COLO668 (cell line): ENCODE data around the gene MLN.
"Not testable (repeated sequence)": the region's sequence is repeated elsewhere in the genome, so short reads cannot be mapped to it uniquely, and the experiment has no call there.

Source experiments
- DNase-seq: peaks from one replicate; lab custom pipeline; 2025; ENCODE audit not compliant: unreplicated experiment; lab: John Stamatoyannopoulos, UW

MLN gene

DNA sequence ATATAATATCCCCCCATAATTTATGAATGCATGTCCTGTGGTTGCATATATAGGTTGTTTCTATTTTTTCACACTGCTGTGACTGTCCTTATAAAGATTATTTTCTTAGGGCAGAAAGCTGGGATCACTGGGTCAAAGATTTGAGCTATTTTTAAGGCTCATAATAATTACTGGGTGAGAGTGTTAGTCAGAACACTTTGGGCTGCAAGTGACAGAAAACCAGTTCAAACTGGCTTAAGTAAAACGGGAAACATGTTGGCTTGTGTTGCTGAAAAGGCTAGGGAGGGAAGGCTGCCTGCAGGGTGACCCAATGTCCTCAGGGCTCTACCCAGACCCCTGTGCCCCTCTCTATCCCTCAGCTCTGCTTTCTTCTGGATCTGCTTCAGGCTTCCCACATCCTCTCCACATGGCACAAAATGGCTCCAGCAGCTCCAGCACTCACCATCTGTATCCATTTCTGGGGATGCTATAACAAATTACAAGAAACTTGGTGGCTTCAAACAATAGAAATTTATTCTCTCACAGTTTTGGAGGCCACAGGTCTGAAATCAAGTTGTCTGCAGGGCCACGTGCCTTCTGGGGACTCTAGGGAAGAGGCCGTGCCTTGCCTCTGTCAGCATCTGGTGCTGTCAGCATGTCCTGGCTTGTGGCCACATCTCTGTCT is 33.1 kb upstream of the MLN start:
- no peak for DNase-seq

DNA sequence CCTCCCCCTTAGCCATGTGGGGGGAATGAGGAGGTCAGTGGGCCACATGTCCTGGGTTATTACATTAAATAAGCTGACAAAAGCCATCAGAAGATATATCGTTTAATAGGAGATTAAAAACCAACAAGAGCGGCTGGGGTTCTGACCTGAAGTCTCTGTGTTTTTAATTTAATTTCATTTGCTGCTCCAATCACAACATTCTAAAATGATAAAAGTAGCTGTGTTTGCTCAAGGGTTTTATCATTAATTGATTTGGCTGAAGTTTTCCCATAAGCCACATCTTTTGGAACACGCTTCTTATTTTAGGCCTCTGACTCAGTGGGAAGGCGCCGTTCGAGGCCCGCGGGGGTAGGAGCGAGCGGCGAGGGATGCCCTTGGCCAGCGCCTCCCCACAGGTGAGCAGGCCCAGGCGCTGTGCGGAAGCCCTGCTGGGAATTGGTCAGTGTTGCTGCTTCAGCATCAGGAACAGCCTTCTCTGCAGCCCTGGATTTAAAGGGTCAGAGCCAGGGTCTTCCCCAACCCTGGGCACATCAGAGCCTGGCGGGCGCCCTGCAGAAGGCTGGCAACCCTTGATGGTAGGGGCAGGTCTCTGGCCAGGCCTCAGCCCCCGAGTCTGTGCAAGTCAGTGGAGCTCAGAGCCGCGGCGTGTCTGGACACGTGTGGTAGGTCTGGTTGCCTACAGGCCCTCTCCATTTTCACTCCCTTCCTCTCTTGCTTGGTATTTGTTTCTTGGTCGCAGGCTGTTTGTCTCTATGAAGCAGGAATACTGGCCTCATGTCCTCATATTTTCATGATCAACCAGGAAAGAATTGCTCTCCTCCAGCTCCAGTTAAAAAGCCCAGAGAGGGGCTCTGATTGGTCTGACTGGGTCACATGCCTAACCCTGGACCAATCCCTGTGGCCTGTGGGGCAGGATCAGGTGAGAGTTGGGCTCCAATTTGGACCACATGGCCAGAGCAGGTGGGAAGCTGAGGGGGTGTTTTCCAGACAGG is 30.9 kb upstream of the MLN start:
- no peak for DNase-seq

DNA sequence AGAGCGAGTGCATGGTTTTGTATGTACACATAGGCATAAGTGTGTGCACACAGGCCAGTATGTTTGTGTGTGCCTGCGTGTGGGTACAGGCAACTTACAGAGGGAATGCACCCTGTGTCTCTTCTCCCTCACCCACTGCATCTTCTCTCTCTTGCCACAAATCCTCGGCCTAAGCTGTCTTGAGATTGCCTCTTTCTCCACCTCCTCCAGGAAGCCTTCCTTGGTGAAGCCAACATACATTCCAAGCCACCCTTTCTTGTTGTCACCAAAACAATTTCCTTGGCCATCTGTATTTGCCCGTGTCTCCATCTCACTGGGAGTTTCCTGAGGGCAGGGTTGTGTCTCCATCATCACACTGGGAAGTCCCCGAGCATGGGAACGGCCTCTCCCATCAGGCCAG is 29.8 kb upstream of the MLN start:
- no peak for DNase-seq

DNA sequence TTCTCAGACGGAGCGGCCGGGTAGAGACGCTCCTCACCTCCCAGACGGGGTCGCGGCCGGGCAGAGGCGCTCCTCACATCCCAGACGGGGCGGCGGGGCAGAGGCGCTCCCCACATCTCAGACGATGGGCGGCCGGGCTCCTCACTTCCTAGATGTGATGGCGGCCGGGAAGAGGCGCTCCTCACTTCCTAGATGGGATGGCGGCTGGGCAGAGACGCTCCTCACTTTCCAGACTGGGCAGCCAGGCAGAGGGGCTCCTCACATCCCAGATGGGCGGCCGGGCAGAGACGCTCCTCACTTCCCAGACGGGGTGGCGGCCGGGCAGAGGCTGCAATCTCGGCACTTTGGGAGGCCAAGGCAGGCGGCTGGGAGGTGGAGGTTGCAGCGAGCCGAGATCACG is 29.0 kb upstream of the MLN start:
- not testable (repeated sequence) for DNase-seq

DNA sequence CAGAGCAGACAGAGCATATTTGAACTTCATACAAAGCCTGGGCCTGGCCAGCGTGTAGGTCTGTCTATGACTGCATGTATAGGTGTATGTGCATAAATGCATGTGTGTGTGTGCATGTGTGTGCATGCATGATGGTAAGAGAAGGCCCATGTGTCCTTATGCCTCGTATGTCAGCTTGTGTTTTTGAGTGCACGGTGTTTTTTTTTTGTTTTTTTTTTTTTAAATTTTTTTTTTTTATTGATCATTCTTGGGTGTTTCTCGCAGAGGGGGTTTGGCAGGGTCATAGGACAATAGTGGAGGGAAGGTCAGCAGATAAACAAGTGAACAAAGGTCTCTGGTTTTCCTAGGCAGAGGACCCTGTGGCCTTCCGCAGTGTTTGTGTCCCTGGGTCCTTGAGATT is 27.9 kb upstream of the MLN start:
- not testable (repeated sequence) for DNase-seq

DNA sequence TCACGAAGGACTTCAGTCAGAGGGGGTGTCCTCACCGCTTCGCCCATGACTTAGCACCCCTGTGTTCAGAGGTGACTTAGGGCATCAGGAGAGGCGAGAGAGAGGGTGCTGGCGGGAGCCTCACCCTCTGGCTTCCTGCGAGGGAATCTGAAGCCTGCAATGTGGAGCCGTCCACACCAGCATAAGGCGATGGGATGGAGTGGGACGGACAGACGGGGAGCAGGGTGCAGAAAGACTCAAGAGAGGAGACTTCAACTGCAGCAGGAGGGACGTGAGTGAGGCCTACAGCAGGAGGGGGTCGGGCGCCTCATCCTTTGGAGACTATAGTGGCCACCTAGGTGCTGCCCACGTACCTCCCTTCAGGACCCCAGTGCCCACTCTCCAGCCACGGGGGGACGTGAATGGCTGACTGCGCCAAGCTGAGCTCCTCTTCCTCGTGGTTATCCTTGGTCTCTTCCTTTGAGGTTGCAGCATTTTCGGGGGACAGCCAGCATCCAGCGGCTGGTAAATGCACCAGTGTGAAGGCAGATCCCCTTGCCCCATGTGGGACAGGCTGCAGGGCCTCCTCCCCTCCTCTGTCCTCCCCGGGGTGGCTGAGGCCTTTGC is 26.9 kb upstream of the MLN start:
- DNase-seq, result no peak

DNA sequence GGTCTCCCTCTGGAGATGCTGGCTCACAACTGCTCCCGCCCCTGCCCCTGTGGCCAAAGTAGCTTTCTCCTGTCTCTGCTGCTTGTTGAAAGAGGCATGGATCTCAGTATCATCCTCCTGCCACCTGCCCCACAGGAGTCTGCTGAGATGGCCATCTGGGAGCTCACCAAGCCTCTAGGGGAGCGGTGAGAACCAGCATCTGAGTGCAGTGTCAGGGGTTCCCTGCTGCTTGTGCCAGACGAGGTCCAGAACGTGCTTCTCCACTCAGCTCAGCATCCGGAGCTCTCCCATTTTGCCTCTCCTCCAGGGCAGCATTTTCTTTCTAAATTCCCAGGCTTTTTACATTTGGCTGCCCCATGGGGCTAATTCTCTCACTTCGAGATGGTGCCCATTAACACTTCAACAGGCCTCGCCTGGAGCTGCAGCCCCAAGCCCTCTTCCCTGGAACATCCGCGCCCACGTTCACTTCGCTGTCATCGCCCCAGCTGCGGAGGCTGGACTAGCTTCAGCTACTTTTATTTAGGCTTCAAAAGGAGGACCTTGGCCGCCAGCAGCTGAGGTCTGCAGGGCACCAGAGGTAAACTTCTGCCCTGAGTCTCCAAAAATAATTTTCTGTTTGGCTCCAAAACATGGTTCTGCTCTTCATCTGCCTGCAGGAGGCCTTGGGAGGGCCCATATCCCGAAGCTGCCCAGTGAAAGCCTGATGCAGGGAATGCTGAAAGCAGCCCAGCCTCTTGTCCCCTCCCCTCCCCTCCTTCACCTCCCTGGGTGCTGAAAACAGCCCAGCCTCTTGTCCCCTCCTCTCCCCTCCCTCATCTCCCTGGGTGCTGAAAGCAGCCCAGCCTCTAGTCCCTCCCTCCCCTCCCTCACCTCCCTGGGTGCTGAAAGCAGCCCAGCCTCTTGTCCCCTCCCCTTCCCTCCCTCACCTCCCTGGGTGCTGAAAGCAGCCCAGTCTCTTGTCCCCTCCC is 25.2 kb upstream of the MLN start:
- DNase-seq, result no peak

DNA sequence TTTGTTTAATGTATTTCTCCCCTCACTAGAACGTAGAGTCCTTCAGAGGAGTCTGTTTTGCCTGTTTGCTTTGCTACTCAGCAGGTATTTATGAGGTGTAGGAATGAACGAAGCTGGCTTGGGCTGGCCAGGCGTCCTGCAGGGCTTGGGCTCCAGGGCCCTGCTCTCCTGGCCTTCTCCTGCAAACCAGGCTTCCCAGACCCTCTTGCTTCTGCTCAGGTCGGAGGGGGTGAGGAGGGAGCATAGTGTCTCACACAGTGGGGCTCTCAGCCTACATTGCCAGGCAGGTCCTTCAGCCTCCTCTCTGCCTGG is 24.6 kb upstream of the MLN start:
- DNase-seq, result peak; percentile 25

DNA sequence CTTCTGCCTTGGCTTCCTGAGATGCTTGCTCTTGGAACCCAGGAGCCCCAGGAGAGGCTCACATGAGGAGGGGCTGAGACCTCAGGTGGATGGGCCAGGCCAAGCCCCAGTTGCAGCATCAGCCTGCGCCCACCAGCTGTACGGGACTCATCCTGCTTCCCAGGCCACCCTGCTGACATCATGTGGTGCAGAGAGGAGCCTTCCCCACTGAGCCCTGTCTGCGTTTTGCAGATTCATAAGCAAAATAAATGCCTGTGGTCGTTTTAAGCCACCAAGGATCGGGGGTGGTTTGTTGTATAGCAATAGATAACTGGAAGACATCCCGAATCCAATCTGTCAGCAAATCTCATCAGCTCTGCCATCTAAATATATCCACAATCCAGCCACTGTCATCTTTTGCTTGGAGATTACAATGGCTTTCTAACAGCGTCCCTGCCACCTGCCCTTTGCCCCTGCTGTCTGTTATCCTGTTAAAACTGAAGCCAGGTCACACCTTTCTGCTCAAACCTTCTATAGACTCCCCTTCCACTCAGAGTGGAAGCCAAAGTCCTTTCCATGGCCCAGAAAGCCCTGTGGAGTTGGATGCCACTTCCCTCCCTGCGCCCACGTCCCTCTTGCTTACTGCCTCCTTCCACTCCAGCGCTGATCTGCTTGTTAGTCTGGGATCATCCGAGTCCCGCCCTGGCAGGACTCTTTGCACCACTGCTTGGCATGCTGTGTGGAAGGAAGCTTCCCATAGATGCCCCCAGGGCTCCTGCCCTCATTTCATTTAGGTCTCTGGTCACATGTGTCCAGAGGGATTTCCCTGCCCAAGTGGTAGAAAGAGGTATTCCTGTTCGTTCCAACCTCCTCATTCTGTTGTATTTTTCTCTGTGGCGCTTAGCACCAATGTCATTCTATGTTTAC is 24.0 kb upstream of the MLN start:
- DNase-seq, result peak; percentile 25

DNA sequence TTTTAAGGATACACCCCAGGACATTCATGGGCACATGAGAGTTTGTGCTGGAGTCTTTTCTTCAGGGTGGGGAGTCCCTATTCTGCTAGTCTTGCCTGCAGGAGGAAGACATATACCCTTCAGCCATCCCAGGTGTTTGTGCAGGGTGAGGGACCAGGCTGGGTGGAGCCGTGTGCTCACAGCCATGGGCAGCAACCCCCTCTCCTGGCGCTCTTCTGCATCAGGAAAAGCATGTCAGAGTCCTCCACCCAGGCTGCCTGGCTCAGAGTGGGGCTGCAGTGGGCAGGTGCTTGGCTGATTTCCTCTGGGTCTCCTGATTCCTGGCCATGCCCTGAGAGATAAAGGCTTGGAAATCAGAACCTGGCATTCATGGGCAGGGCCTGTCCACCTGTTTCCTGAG is 22.7 kb upstream of the MLN start:
- peak; percentile 37 for DNase-seq

DNA sequence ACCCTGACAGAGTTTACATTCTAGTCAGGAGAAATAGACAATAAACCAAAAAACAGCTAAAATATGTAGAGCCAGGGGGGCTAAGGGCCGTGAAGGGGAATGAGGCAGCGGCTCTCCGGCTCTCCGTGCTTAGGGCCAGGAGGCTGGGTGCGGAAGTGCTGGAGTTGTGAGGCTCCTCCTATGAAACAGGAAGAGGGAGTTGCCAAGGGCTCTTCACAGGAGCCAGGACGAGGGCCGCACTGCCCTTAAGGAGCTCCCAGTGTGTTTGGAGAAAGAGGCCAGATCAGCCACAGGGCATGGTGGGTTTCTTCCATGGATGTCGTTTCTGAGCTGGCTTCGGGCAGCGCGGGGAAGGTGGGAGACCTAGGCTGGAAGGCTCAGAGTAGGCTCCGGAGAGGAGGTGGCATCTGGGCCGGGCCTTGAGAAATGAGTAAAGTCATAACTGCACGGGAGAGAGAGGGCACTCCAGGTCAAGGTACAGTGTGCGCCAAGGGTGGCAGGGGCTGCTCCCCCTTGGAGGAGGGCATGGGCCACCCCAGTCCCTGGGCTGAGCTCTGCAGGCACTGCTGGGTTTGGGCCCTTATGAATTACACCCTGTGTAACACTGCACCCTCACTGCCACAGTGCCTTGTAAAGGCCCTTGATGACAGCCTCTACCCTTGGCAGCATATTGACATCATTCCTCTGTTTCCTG is 20.8 kb upstream of the MLN start:
- no peak for DNase-seq

DNA sequence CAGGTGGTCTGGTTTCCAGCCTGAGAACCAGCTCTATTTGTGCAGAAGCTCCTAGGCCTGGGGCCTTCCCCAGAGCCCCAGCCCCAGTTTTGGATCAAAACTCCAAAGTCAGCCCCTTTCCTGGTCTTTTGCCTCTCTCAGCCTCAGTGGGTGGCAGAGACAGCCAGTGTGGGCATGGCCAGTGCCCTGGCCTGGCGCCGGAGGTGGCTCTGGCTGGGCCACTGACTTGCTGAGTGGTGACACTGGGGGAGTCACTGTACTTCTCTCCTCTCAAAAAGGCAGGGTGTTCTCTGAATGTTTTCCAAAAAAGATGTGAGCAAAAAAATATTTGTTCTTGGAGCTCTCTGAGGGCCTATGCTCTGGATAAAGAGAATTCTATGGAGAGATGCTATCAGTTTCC is 20.0 kb upstream of the MLN start:
- DNase-seq, result no peak

DNA sequence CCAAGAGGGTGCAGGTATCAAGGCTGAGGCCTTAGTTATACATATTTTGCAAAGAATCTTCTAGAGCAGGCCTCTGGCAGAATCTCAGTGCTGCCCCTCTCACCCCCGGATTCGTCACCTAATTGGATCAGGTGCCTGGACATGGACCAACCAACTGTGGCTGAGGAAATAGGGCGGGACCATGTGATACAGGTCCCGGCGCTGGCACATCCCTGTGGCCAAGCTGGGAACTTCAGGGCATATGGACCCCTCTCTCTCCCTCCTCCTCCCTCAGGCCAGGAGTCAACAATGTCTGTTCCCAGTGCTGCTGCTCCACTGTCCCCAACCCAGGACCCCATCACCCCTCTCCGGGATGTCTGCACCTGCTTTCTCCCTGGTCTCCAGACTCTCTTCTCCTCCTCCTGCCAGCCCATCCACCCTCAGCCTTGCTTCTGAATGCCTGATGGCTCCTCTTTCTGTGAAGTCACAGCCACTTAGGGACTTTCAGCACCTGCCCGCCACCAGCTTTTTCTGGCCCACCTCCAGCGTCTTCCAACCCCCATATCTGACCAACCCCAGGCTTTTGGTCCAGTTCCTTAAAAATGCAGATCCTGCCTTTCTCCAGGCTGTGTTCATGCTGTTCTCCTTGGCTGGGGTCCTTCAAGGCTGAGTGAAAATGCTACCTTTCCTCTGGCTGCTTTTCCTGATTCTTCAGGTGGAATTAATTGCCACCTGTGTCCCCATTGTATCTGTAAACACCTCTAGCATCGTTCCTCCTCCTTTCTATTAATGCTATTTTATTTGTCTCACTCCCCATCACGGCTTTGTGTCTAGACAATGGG is 19.0 kb upstream of the MLN start:
- DNase-seq, result peak; percentile 26

DNA sequence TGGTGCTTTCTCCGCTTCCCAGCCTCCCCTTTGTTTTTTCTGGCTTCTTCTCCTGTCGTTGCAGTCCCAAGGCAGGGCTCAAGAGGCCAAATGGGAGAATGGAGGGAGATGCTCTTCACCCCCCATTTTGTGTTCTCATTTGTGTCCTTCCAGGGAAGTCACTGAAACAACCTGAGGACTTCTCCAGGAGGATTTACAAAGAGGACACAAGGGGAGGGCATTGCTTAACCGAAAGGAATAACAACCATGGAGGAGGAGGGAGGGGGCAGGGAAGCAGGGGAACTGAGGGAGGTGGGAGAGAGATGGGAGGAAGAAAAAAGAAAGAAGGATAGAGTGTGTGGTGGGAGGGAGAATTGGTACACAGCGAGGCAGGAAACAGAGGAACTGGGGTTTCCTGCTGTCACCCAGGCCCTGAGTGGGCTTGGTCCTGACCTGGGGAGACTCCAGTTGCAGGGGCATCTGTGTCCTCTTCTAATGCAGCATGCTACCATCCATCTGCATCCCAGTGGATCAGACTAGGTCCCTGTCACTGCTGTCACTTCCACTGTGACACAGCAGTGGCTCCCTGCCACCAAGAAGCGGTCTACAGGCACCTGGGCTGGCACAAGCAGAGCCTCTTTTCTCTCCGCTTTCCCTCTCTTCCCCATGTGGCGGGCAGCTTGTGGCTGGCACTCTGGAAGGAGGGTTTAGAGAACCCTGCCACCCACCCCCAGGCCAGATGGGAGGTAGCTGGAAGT is 17.1 kb upstream of the MLN start:
- DNase-seq, result no peak

DNA sequence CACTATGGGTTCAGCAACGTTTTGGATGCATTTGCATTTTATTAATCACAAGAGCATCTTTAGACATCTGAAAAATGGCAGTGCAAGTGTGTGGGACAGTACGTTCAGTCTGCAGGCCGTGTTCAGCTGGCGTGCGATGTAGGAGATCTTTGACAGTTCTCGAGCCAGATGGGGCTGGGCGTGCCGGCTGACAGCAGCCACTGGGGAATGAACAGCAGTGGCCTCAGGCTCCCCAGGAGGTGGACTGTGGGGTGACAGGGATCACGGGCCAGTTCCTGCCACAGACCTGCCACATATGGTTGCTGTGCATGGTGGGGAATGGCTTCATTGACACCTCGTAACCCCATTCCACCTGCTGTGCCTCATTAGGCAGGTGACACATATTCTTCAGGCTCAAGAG is 16.4 kb upstream of the MLN start:
- DNase-seq, result no peak

DNA sequence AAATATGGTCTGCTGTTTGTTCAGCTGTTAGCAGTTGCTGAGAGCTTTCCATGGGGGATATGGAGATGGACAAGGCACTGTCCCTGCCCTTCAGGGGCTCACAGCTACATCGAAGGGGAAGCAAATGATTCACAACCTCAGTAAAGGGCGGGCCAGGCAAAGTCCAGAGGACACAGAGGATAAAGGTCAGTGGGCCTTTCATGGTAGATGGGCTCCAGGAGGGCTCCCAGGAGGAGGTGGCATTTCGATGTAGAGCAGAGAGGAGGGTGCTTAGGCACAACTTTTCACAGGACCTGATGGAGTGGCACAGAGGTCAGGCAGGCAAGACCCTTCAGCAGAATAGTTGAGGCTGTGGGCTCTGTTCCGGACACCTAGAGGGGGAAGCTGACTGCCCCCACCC is 15.2 kb upstream of the MLN start:
- no peak for DNase-seq

DNA sequence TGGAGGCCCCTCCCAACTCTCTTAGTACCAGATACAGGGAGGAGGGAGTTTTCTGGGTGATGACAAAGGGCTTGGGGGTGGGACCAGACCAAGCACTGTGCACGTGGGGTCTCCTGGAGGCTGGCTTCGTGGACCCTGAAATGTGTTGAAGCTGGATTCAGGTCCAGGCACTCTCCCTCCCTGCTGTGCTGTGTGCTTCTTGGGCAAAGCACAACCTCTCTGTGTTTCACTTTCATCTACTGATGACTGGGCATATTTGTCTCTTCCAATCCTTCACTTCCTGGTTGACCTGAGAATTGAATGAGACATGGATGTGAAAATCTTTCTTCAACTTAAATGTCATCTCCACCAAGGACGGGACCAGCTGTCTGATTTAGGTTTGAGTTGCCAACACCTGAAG is 14.5 kb upstream of the MLN start:
- DNase-seq, result no peak

DNA sequence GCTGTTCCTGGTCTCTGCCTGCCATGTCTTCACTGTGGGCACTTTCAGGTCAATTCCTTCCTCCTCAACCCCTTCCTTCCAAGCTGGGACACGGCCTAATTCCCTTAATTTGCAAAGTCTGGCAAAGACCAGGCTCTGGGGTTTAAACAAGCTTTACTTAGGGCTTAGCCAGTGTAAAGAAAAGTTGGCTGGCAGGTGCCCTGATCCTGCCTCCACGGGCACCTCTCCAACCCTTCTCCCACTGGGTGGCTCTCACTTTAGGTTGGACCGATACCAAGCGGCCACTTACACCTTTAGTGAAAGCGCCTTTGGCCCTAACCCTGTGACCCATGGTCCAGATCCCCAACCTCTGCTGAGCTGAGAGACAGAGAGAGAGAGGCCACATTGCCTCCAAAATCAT is 13.7 kb upstream of the MLN start:
- no peak for DNase-seq
